ENCODE results near the gene ITGAE.

The ITGAE gene

GRCh38 chr17:3834811-3835210, 33.8 kb upstream of the ITGAE start:
- H3K4ac ChIP-seq (ENCODE audit: low read depth in 1 of 2, low read length in 2 of 2) = no peak overlapping the region
- H2BK15ac ChIP-seq (ENCODE audit: low read depth, poor library complexity, severe bottlenecking) = no peak overlapping the region
- WGBS = 100% methylated on average over 1 of the region's 4 CpGs
- no peak overlapping the region for H2BK120ac ChIP-seq (ENCODE audit: low read depth, low read length)
- H4K91ac ChIP-seq (ENCODE audit: low read length) = no peak overlapping the region
- H3K36me3 ChIP-seq (ENCODE audit: control insufficient read depth in 1 of 2, insufficient read depth in 2 of 2, low read depth in 1 of 2, low read length in 2 of 2) = peaks cover 32 to 61% of the 10 kb centered on the region in 2 experiments
- H3K27ac ChIP-seq (ENCODE audit: low read length, poor library complexity, severe bottlenecking) = no peak overlapping the region
- no peak overlapping the region for H3K4me2 ChIP-seq (ENCODE audit: low read length, poor library complexity, severe bottlenecking)
- H3K9me3 ChIP-seq (ENCODE audit: control insufficient read depth, low read length) = no peaks in the 10 kb centered on the region
- H2AK5ac ChIP-seq (ENCODE audit: low read length, severe bottlenecking) = no peak overlapping the region
- H3K79me1 ChIP-seq (replicated peaks; ENCODE audit: low read length, poor library complexity, severe bottlenecking) = peaks cover 32% of the 10 kb centered on the region
- no peak overlapping the region for H3K4me3 ChIP-seq (ENCODE audit: insufficient read depth in 1 of 2, low read depth in 1 of 2, low read length in 2 of 2)
- H3K9ac ChIP-seq (ENCODE audit: low read length) = no peak overlapping the region
- H4K8ac ChIP-seq (ENCODE audit: low read length) = no peak overlapping the region
- no peak overlapping the region for H3K14ac ChIP-seq (ENCODE audit: low read length in 2 of 2)
- H3K4me1 ChIP-seq (ENCODE audit: control insufficient read depth, insufficient read depth, low read depth, low read length) = no peaks in the 10 kb centered on the region
- no peak overlapping the region for H3K23ac ChIP-seq (ENCODE audit: low read length in 2 of 2)
- H3K27me3 ChIP-seq (ENCODE audit: control insufficient read depth in 1 of 2, insufficient read depth in 1 of 2, low read length in 2 of 2) = no peaks in the 10 kb centered on the region
- H2BK5ac ChIP-seq (ENCODE audit: low read depth, low read length, poor library complexity, severe bottlenecking) = no peak overlapping the region
- H2AFZ ChIP-seq (ENCODE audit: low read depth, low read length) = no peak overlapping the region
- H3K18ac ChIP-seq (ENCODE audit: low read depth in 1 of 2, low read length in 2 of 2) = no peak overlapping the region
- DNase-seq = no peak
- H2BK12ac ChIP-seq (ENCODE audit: low read length in 2 of 2) = no peak overlapping the region

GRCh38 chr17:3828852-3829232, 27.9 kb upstream of the ITGAE start:
- Histone ChIP-seq H2BK15ac (ENCODE audit: low read depth, poor library complexity, severe bottlenecking) (no peak overlapping the region), H3K18ac (ENCODE audit: low read depth in 1 of 2, low read length in 2 of 2) (peak overlapping the region; percentile 28 to 43), H3K9ac (ENCODE audit: low read length) (no peak overlapping the region), H3K23ac (ENCODE audit: low read length in 2 of 2) (no peak overlapping the region), H3K4ac (ENCODE audit: low read depth in 1 of 2, low read length in 2 of 2) (no peak overlapping the region), H2BK12ac (ENCODE audit: low read length in 2 of 2) (peak overlapping the region in 1 of 2 experiments; percentile 19), H3K4me3 (ENCODE audit: insufficient read depth in 1 of 2, low read depth in 1 of 2, low read length in 2 of 2) (no peak overlapping the region), H3K14ac (ENCODE audit: low read length in 2 of 2) (no peak overlapping the region), H2AK5ac (ENCODE audit: low read length, severe bottlenecking) (no peak overlapping the region), H3K4me2 (ENCODE audit: low read length, poor library complexity, severe bottlenecking) (no peak overlapping the region), H3K27me3 (ENCODE audit: control insufficient read depth in 1 of 2, insufficient read depth in 1 of 2, low read length in 2 of 2) (no peaks in the 10 kb centered on the region), H2AFZ (ENCODE audit: low read depth, low read length) (no peak overlapping the region), H3K9me3 (ENCODE audit: control insufficient read depth, low read length) (no peaks in the 10 kb centered on the region), H2BK5ac (ENCODE audit: low read depth, low read length, poor library complexity, severe bottlenecking) (no peak overlapping the region), H3K36me3 (ENCODE audit: control insufficient read depth in 1 of 2, insufficient read depth in 2 of 2, low read depth in 1 of 2, low read length in 2 of 2) (peaks cover 29 to 66% of the 10 kb centered on the region in 2 experiments), H3K79me1 (replicated peaks; ENCODE audit: low read length, poor library complexity, severe bottlenecking) (peaks cover 25% of the 10 kb centered on the region), H2BK120ac (ENCODE audit: low read depth, low read length) (no peak overlapping the region), H3K4me1 (ENCODE audit: control insufficient read depth, insufficient read depth, low read depth, low read length) (peaks cover 2% of the 10 kb centered on the region), H4K91ac (ENCODE audit: low read length) (no peak overlapping the region), H4K8ac (ENCODE audit: low read length) (no peak overlapping the region), H3K27ac (ENCODE audit: low read length, poor library complexity, severe bottlenecking) (no peak overlapping the region)
- WGBS = 98% methylated on average over 6 of the region's 7 CpGs
- DNase-seq = no peak

GRCh38 chr17:3828151-3828851, 27.3 kb upstream of the ITGAE start:
- Histone ChIP-seq H3K27ac (ENCODE audit: low read length, poor library complexity, severe bottlenecking) (no peak overlapping the region), H3K18ac (ENCODE audit: low read depth in 1 of 2, low read length in 2 of 2) (peak overlapping the region in 1 of 2 experiments; percentile 43), H3K27me3 (ENCODE audit: control insufficient read depth in 1 of 2, insufficient read depth in 1 of 2, low read length in 2 of 2) (no peaks in the 10 kb centered on the region), H3K9me3 (ENCODE audit: control insufficient read depth, low read length) (no peaks in the 10 kb centered on the region), H3K23ac (ENCODE audit: low read length in 2 of 2) (no peak overlapping the region), H3K4me1 (ENCODE audit: control insufficient read depth, insufficient read depth, low read depth, low read length) (peaks cover 2% of the 10 kb centered on the region), H3K79me1 (replicated peaks; ENCODE audit: low read length, poor library complexity, severe bottlenecking) (peaks cover 25% of the 10 kb centered on the region), H3K14ac (ENCODE audit: low read length in 2 of 2) (no peak overlapping the region), H2AK5ac (ENCODE audit: low read length, severe bottlenecking) (no peak overlapping the region), H4K91ac (ENCODE audit: low read length) (no peak overlapping the region), H3K4me2 (ENCODE audit: low read length, poor library complexity, severe bottlenecking) (peak overlapping the region; percentile 8), H2BK5ac (ENCODE audit: low read depth, low read length, poor library complexity, severe bottlenecking) (no peak overlapping the region), H3K4me3 (ENCODE audit: insufficient read depth in 1 of 2, low read depth in 1 of 2, low read length in 2 of 2) (no peak overlapping the region), H3K9ac (ENCODE audit: low read length) (no peak overlapping the region), H2AFZ (ENCODE audit: low read depth, low read length) (no peak overlapping the region), H3K36me3 (ENCODE audit: control insufficient read depth in 1 of 2, insufficient read depth in 2 of 2, low read depth in 1 of 2, low read length in 2 of 2) (peaks cover 32 to 66% of the 10 kb centered on the region in 2 experiments), H2BK12ac (ENCODE audit: low read length in 2 of 2) (peak overlapping the region in 1 of 2 experiments; percentile 19), H4K8ac (ENCODE audit: low read length) (no peak overlapping the region), H3K4ac (ENCODE audit: low read depth in 1 of 2, low read length in 2 of 2) (no peak overlapping the region), H2BK15ac (ENCODE audit: low read depth, poor library complexity, severe bottlenecking) (no peak overlapping the region), H2BK120ac (ENCODE audit: low read depth, low read length) (no peak overlapping the region)
- WGBS = 59% methylated on average over 6 of the region's 7 CpGs
- DNase-seq = peak; percentile 68

- H3K27me3 ChIP-seq (ENCODE audit: control insufficient read depth in 1 of 2, insufficient read depth in 1 of 2, low read length in 2 of 2) = no peaks in the 10 kb centered on the region
- H4K8ac ChIP-seq (ENCODE audit: low read length) = no peak overlapping the region
- H2BK12ac ChIP-seq (ENCODE audit: low read length in 2 of 2) = no peak overlapping the region
- no peaks in the 10 kb centered on the region for H3K9me3 ChIP-seq (ENCODE audit: control insufficient read depth, low read length)
- no peak overlapping the region for H3K4me3 ChIP-seq (ENCODE audit: insufficient read depth in 1 of 2, low read depth in 1 of 2, low read length in 2 of 2)
- 13% methylated on average over 2 of the region's 6 CpGs for WGBS
- no peak overlapping the region for H3K4ac ChIP-seq (ENCODE audit: low read depth in 1 of 2, low read length in 2 of 2)
- no peak overlapping the region for H3K27ac ChIP-seq (ENCODE audit: low read length, poor library complexity, severe bottlenecking)
- peaks cover 2% of the 10 kb centered on the region for H3K4me1 ChIP-seq (ENCODE audit: control insufficient read depth, insufficient read depth, low read depth, low read length)
- no peak overlapping the region for H2BK5ac ChIP-seq (ENCODE audit: low read depth, low read length, poor library complexity, severe bottlenecking)
- H3K4me2 ChIP-seq (ENCODE audit: low read length, poor library complexity, severe bottlenecking) = no peak overlapping the region
- no peak overlapping the region for H2BK120ac ChIP-seq (ENCODE audit: low read depth, low read length)
- no peak overlapping the region for H3K14ac ChIP-seq (ENCODE audit: low read length in 2 of 2)
- H3K18ac ChIP-seq (ENCODE audit: low read depth in 1 of 2, low read length in 2 of 2) = no peak overlapping the region
- H2BK15ac ChIP-seq (ENCODE audit: low read depth, poor library complexity, severe bottlenecking) = no peak overlapping the region
- no peak overlapping the region for H2AK5ac ChIP-seq (ENCODE audit: low read length, severe bottlenecking)
- H3K36me3 ChIP-seq (ENCODE audit: control insufficient read depth in 1 of 2, insufficient read depth in 2 of 2, low read depth in 1 of 2, low read length in 2 of 2) = peaks cover 28 to 67% of the 10 kb centered on the region in 2 experiments
- H4K91ac ChIP-seq (ENCODE audit: low read length) = no peak overlapping the region
- DNase-seq = peak; percentile 66
- no peak overlapping the region for H3K9ac ChIP-seq (ENCODE audit: low read length)
- H2AFZ ChIP-seq (ENCODE audit: low read depth, low read length) = no peak overlapping the region
- peaks cover 22% of the 10 kb centered on the region for H3K79me1 ChIP-seq (replicated peaks; ENCODE audit: low read length, poor library complexity, severe bottlenecking)
- no peak overlapping the region for H3K23ac ChIP-seq (ENCODE audit: low read length in 2 of 2)
Observed at GRCh38 chr17:3827124-3827773, 26.3 kb upstream of the ITGAE start.

All from mesenchymal stem cell (in vitro differentiated cells and primary cell).